HCT116 (cell line): Measurements from ENCODE around the gene SEC14L3. TPM values are rescaled to one million over a fixed set of nuclear protein-coding genes. Genes with fewer than 3 reads are reported as not detected.

Experiments used
- ATAC-seq: fragments of 200-7000 bp; cut with Tn5 transposase; 2 replicates; pipeline ENCODE4 v1.9.1; 2020; ENCODE audit warnings: mild to moderate bottlenecking, moderate library complexity
- BruUV-seq: library from RNA; stranded (reverse); fragments of 400-500 nt; replicated peaks from 2 replicates; lab custom pipeline; 2021; lab: Mats Ljungman, UMichigan
- CTCF ChIA-PET: fragments of 300-600 bp; sonication (Branson Sonifier 250); formaldehyde crosslinking; loops from one replicate; lab custom pipeline; 2021; ENCODE audit warnings: antibody characterized with exemption; lab: Charles Lee
- POLR2A ChIA-PET: fragments of 300-600, 350-600 bp; sonication (Branson Sonifier 250); formaldehyde crosslinking; loops from one replicate; lab custom pipeline; 2021; ENCODE audit warnings: antibody characterized with exemption; lab: Charles Lee
- RAD21 ChIA-PET, 2 experiments: fragments of 300-600 bp; sonication (Branson Sonifier 250); formaldehyde crosslinking; loops; one replicate each; lab custom pipeline; 2023; ENCODE audit warnings: low total read pairs in 2 of 2; ENCODE audit not compliant: uncharacterized antibody in 2 of 2, unreplicated experiment in 2 of 2, low non-redundant PET in 1 of 2; lab: Charles Lee
- DNase-seq: peaks from one replicate; pipeline ENCODE4 v3.0.0-alpha.2; 2010; ENCODE audit warnings: low read depth, low spot score
- H2AFZ ChIP-seq: fragments of 200-600 bp; shearing (Covaris generic), sonication (generic); 2 replicates; pipeline ENCODE4 v1.6.1; 2017; ENCODE audit warnings: low read depth, mixed run types, mixed read lengths, antibody characterized with exemption, low read length; ENCODE audit not compliant: poor library complexity, severe bottlenecking
- H3K27ac ChIP-seq: 2 replicates; pipeline ENCODE4 v1.5.1; 2012; ENCODE audit warnings: low read depth, low read length
- H3K27me3 ChIP-seq: fragments of 200-600 bp; sonication (generic); 2 replicates; pipeline ENCODE4 v1.6.1; 2016; ENCODE audit warnings: mixed run types, low read length, mixed read lengths; ENCODE audit not compliant: insufficient read depth
- H3K36me3 ChIP-seq, 2 experiments: fragments of 200-500 bp in 1 of 2; fragments of 200-600 bp in 1 of 2; sonication (Bioruptor generic) in 1 of 2; sonication (generic) in 1 of 2; 2 replicates each; pipeline versions ENCODE4 v1.5.1 to v1.6.1; 2014 to 2016; ENCODE audit warnings: low read length in 2 of 2, inconsistent platforms in 1 of 2, mixed read lengths in 1 of 2, mixed run types in 1 of 2; ENCODE audit not compliant: insufficient read depth in 2 of 2, control insufficient read depth in 1 of 2
- H3K4me1 ChIP-seq, 2 experiments: fragments of 200-600 bp in 1 of 2; sonication (generic) in 1 of 2; 2 replicates each; pipeline versions ENCODE4 v1.5.1 to v1.6.1; 2012 to 2017; ENCODE audit warnings: low read length in 2 of 2, inconsistent platforms in 1 of 2, mild to moderate bottlenecking in 1 of 2, mixed read lengths in 1 of 2, mixed run types in 1 of 2, moderate library complexity in 1 of 2; ENCODE audit not compliant: insufficient read depth in 2 of 2, control insufficient read depth in 1 of 2
- H3K4me2 ChIP-seq: fragments of 200-600 bp; sonication (generic); 2 replicates; pipeline ENCODE4 v1.6.1; 2017; ENCODE audit warnings: mixed run types, low read length, mixed read lengths
- H3K4me3 ChIP-seq, 2 experiments: fragments of 200-600 bp in 1 of 2; sonication (generic) in 1 of 2; replicated peaks in 1 of 2; 2 replicates each; pipeline ENCODE4 v1.5.1; 2011 to 2016; ENCODE audit warnings: low read length in 2 of 2, control low read depth in 1 of 2, low read depth in 1 of 2, mild to moderate bottlenecking in 1 of 2, mixed read lengths in 1 of 2, mixed run types in 1 of 2
- H3K79me2 ChIP-seq: fragments of 200-600 bp; sonication (generic); 2 replicates; pipeline ENCODE4 v1.6.1; 2017; ENCODE audit warnings: mild to moderate bottlenecking, mixed run types, low read length, moderate library complexity, mixed read lengths; ENCODE audit not compliant: insufficient read depth
- H3K9ac ChIP-seq: fragments of 200-600 bp; sonication (generic); 2 replicates; pipeline ENCODE4 v1.6.1; 2016; ENCODE audit warnings: low read length, mixed read lengths
- H3K9me2 ChIP-seq: fragments of 200-600 bp; sonication (generic), shearing (Covaris generic); 2 replicates; pipeline ENCODE4 v1.6.1; 2017; ENCODE audit warnings: mixed run types, mild to moderate bottlenecking, moderate library complexity; ENCODE audit not compliant: insufficient read depth
- H3K9me3 ChIP-seq, 2 experiments: fragments of 200-500 bp in 1 of 2; fragments of 200-600 bp in 1 of 2; sonication (Bioruptor generic) in 1 of 2; sonication (generic) in 1 of 2; 2 replicates each; pipeline ENCODE4 v1.6.1; 2014 to 2017; ENCODE audit warnings: low read length in 2 of 2, mixed read lengths in 2 of 2, inconsistent platforms in 1 of 2, low read depth in 1 of 2, mild to moderate bottlenecking in 1 of 2, mixed run types in 1 of 2, moderate library complexity in 1 of 2; ENCODE audit not compliant: control insufficient read depth in 1 of 2, insufficient read depth in 1 of 2
- H4K20me1 ChIP-seq: fragments of 200-600 bp; sonication (generic), shearing (Covaris generic); 2 replicates; pipeline ENCODE4 v1.6.1; 2017; ENCODE audit warnings: mixed run types, mild to moderate bottlenecking, moderate library complexity; ENCODE audit not compliant: insufficient read depth
- CBX3 ChIP-seq: IDR thresholded peaks from 2 replicates; pipeline ENCODE4 v1.6.1; 2012; ENCODE audit warnings: low read depth
- CEBPB ChIP-seq: IDR thresholded peaks from 2 replicates; pipeline ENCODE4 v1.6.1; 2012; ENCODE audit warnings: low read depth
- EZH2 ChIP-seq: fragments of 200-600 bp; sonication (generic); IDR thresholded peaks from 2 replicates; pipeline ENCODE4 v1.6.1; 2017; ENCODE audit warnings: antibody characterized with exemption, mixed run types
- JUND ChIP-seq: IDR thresholded peaks from 2 replicates; pipeline ENCODE4 v1.6.1; 2012
- POLR2A ChIP-seq: IDR thresholded peaks from 2 replicates; pipeline ENCODE4 v1.7.0; 2011; ENCODE audit warnings: borderline replicate concordance; ENCODE audit not compliant: insufficient read depth, insufficient read length; ENCODE audit errors: extremely low read depth
- POLR2AphosphoS5 ChIP-seq: IDR thresholded peaks from 2 replicates; pipeline ENCODE4 v1.6.1; 2011; ENCODE audit warnings: mild to moderate bottlenecking, low read depth, low read length, moderate library complexity
- RAD21 ChIP-seq: IDR thresholded peaks from 2 replicates; pipeline ENCODE4 v1.6.1; 2012; ENCODE audit warnings: low read depth, mild to moderate bottlenecking
- SRF ChIP-seq: IDR thresholded peaks from 2 replicates; pipeline ENCODE4 v1.6.1; 2012; ENCODE audit warnings: low read depth
- YY1 ChIP-seq: IDR thresholded peaks from 2 replicates; pipeline ENCODE4 v1.6.1; 2011; ENCODE audit warnings: low read length, low read depth, moderate library complexity, mild to moderate bottlenecking; ENCODE audit not compliant: insufficient replicate concordance; ENCODE audit errors: extremely low read depth
- ZFX ChIP-seq: fragments of 450-650 bp; IDR thresholded peaks from 2 replicates; pipeline ENCODE4 v1.6.1; 2017
- intact Hi-C: fragments of 100-400 bp; cut with micrococcal nuclease; formaldehyde crosslinking; loops from 2 replicates; pipeline ENCODE4 v1.10.0; 2022
- total RNA-seq: library from RNA; stranded (reverse); gene quantifications from one replicate; pipeline ENCODE4 v1.2.1, GENCODE V29; 2021; ENCODE audit not compliant: unreplicated experiment
- TF ChIP-seq, protein P1 (sequence below): IDR thresholded peaks from 2 replicates; pipeline ENCODE4 v1.6.1; 2012
- TF ChIP-seq, protein P2 (sequence below): IDR thresholded peaks from 2 replicates; pipeline ENCODE4 v1.6.1; 2012; ENCODE audit warnings: low read depth

Gene SEC14L3
- total RNA-seq, 1 experiment from 2014 or later, result not detected

DNA sequence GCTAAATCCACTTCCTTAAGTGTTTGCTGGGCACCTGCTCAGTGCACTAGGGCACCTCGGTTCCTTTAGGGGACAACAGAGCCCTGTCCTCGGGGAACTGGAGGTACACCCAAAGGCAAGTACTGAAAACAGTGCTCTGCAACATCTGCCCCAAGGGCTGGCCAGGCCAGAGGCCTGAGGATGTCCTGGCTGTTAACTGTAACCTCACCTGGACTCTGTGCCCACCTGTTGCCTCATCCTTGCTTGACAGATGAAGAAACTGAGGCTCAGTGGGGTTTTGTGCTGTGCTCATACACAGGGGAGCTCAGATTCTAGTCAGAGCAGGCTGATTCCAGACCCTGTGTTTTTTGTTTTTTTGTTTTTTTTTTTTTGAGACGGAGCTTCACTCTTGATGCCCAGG lies 31.1 kb upstream of the SEC14L3 start:
- Histone ChIP-seq H3K27me3 (no peaks in the 10 kb centered on the region), H4K20me1 (no peaks in the 10 kb centered on the region), H3K36me3 (no peaks in the 10 kb centered on the region), H2AFZ (no peak overlapping the region), H3K4me1 (peaks cover 6 to 23% of the 10 kb centered on the region in 2 experiments), H3K27ac (no peak overlapping the region), H3K4me3 (no peak overlapping the region), H3K9me2 (no peaks in the 10 kb centered on the region), H3K9ac (no peak overlapping the region), H3K79me2 (no peaks in the 10 kb centered on the region), H3K9me3 (no peaks in the 10 kb centered on the region), H3K4me2 (no peak overlapping the region)
- CTCF ChIA-PET, result interaction anchor here (0.7 kb wide), 1 partner anchor 170 kb away, joined by 3 read pairs; no protein-coding TSS in a partner anchor
- ATAC-seq, result no peak
- TF ChIP-seq CEBPB, result no peak
- TF ChIP-seq RAD21, result no peak
- no peak for TF ChIP-seq EZH2
- TF ChIP-seq SRF, result no peak
- TF ChIP-seq JUND, result no peak
- TF ChIP-seq ZFX, result no peak
- no peak for TF ChIP-seq YY1
- TF ChIP-seq, protein P1, sequence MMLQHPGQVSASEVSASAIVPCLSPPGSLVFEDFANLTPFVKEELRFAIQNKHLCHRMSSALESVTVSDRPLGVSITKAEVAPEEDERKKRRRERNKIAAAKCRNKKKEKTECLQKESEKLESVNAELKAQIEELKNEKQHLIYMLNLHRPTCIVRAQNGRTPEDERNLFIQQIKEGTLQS, result no peak
- TF ChIP-seq POLR2A, result no peak
- TF ChIP-seq POLR2AphosphoS5, result no peak
- TF ChIP-seq, protein P2, sequence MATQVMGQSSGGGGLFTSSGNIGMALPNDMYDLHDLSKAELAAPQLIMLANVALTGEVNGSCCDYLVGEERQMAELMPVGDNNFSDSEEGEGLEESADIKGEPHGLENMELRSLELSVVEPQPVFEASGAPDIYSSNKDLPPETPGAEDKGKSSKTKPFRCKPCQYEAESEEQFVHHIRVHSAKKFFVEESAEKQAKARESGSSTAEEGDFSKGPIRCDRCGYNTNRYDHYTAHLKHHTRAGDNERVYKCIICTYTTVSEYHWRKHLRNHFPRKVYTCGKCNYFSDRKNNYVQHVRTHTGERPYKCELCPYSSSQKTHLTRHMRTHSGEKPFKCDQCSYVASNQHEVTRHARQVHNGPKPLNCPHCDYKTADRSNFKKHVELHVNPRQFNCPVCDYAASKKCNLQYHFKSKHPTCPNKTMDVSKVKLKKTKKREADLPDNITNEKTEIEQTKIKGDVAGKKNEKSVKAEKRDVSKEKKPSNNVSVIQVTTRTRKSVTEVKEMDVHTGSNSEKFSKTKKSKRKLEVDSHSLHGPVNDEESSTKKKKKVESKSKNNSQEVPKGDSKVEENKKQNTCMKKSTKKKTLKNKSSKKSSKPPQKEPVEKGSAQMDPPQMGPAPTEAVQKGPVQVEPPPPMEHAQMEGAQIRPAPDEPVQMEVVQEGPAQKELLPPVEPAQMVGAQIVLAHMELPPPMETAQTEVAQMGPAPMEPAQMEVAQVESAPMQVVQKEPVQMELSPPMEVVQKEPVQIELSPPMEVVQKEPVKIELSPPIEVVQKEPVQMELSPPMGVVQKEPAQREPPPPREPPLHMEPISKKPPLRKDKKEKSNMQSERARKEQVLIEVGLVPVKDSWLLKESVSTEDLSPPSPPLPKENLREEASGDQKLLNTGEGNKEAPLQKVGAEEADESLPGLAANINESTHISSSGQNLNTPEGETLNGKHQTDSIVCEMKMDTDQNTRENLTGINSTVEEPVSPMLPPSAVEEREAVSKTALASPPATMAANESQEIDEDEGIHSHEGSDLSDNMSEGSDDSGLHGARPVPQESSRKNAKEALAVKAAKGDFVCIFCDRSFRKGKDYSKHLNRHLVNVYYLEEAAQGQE, result no peak
- no peak for TF ChIP-seq CBX3
- POLR2A ChIA-PET, result no interaction called here
- DNase-seq, result no peak
- RAD21 ChIA-PET, result interaction anchor here in 1 of 2 experiments (0.7 kb wide), 1 partner anchor 58 kb away, joined by 4 read pairs; no protein-coding TSS in a partner anchor
- intact Hi-C loops, result no loop called here
- BruUV-seq, result TSS peak; percentile 38
